NT2/D1 (cell line): ENCODE results near the gene ARHGAP23.
A peak's percentile ranks its signal among the peaks of the same experiment; 100 is the strongest.

ENCODE experiments used
- DNase-seq: peaks from one replicate; pipeline ENCODE4 v3.0.0-alpha.2; 2011; ENCODE audit warnings: low read depth, low spot score
- H3K27me3 ChIP-seq: 2 replicates; pipeline ENCODE4 v1.6.0; 2011; ENCODE audit warnings: mild to moderate bottlenecking; ENCODE audit not compliant: insufficient read length, insufficient read depth
- H3K36me3 ChIP-seq: 2 replicates; pipeline ENCODE4 v1.6.1; 2011; ENCODE audit warnings: mild to moderate bottlenecking, low read length, mixed read lengths; ENCODE audit not compliant: insufficient read depth, insufficient read length
- H3K4me1 ChIP-seq: 2 replicates; pipeline ENCODE4 v1.5.1; 2011; ENCODE audit not compliant: insufficient read depth, insufficient read length
- H3K4me3 ChIP-seq: 2 replicates; pipeline ENCODE4 v1.5.1; 2011; ENCODE audit warnings: low read depth; ENCODE audit not compliant: insufficient read length
- H3K9ac ChIP-seq: 2 replicates; pipeline ENCODE4 v1.6.0; 2011; ENCODE audit warnings: low read depth; ENCODE audit not compliant: insufficient read length
- H3K9me3 ChIP-seq: 2 replicates; pipeline ENCODE4 v1.5.1; 2011; ENCODE audit warnings: mild to moderate bottlenecking, low read length; ENCODE audit not compliant: insufficient read depth
- SUZ12 ChIP-seq: IDR thresholded peaks from 2 replicates; pipeline ENCODE4 v1.6.1; 2011; ENCODE audit not compliant: insufficient read length, insufficient read depth; ENCODE audit errors: extremely low read depth
- YY1 ChIP-seq: IDR thresholded peaks from 2 replicates; pipeline ENCODE4 v1.6.1; 2011; ENCODE audit not compliant: insufficient read length, insufficient read depth
- ZNF274 ChIP-seq: IDR thresholded peaks from 2 replicates; pipeline ENCODE4 v1.6.1; 2011; ENCODE audit warnings: mild to moderate bottlenecking, low read depth, low read length

ARHGAP23 gene

DNA sequence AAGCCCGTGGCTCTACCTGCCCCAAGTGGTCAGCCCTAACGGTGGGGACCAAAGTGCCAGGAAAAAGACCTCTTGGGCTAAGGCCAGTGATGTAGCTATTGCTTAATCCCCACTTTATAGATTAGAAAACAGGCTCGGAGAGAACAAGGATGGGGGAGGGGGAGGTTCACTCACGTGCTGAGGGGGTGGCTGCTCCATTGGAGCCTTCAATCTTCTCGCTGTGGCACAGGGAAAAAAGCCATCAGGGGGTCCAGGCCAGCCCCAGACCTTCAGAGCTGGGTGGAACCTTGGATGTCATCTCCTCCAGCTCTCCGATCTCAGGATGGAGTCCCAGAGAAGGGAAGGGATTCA is 131.6 kb downstream of the ARHGAP23 start:
- no peak for DNase-seq
- H3K36me3 ChIP-seq: no peaks in the 10 kb centered on the region
- TF ChIP-seq YY1: no peak
- TF ChIP-seq ZNF274: no peak
- TF ChIP-seq SUZ12: no peak
- peaks cover 39% of the 10 kb centered on the region for H3K4me1 ChIP-seq
- H3K27me3 ChIP-seq: peaks cover 53% of the 10 kb centered on the region
- H3K9me3 ChIP-seq: no peaks in the 10 kb centered on the region
- peak overlapping the region; percentile 36 for H3K9ac ChIP-seq
- peak overlapping the region; percentile 47 for H3K4me3 ChIP-seq

- peak overlapping the region; percentile 38 for H3K9ac ChIP-seq
- no peak overlapping the region for H3K4me3 ChIP-seq
- no peak for DNase-seq
- H3K36me3 ChIP-seq: no peaks in the 10 kb centered on the region
- TF ChIP-seq ZNF274 (no peak), YY1 (no peak), SUZ12 (no peak)
- peaks cover 43% of the 10 kb centered on the region for H3K4me1 ChIP-seq
- no peaks in the 10 kb centered on the region for H3K9me3 ChIP-seq
- H3K27me3 ChIP-seq: peaks cover 61% of the 10 kb centered on the region
Observed at GRCh38 chr17:38560503-38561318, 132.4 kb downstream of the ARHGAP23 start.

- Histone ChIP-seq H3K36me3 (no peaks in the 10 kb centered on the region), H3K9ac (no peak overlapping the region), H3K4me1 (peaks cover 45% of the 10 kb centered on the region), H3K27me3 (peaks cover 70% of the 10 kb centered on the region), H3K4me3 (no peak overlapping the region), H3K9me3 (no peaks in the 10 kb centered on the region)
- no peak for DNase-seq
- TF ChIP-seq ZNF274: no peak
- TF ChIP-seq SUZ12: no peak
- no peak for TF ChIP-seq YY1
Observed at GRCh38 chr17:38561416-38562214, 133.4 kb downstream of the ARHGAP23 start.
